GM18951 (cell line): ENCODE data around the gene IL1RAPL1.

Experiments
- POLR2A ChIP-seq: IDR thresholded peaks from 4 replicates; pipeline ENCODE4 v1.6.1; 2011; ENCODE audit warnings: mild to moderate bottlenecking; ENCODE audit not compliant: insufficient read length, insufficient read depth; ENCODE audit errors: extremely low read depth
- in situ Hi-C: fragments of 300-500 bp; cut with MboI; formaldehyde crosslinking; loops from one replicate; pipeline ENCODE4 v1.12.0; 2022; ENCODE audit warnings: low sequenced_read_pairs, mixed read lengths, inconsistent platforms; ENCODE audit not compliant: unreplicated experiment

Gene IL1RAPL1

DNA sequence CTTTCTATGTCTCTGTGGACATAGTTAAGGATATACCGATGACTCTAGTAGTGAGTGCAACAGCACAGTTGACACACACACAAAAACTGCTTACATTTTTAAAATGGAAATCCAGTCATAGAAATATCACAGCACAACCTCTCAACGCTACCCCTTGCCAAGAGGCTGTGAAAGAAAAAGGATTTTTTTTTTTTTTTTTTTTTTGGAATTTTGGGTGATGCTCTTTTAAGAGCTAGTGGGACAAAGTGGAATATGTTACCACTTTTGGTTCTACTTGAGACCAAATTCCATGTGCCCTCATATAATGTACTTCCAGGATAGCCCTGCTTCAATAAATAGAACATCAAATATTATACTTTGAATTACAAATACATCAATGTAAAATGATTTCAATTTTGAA, 1247.1 kb downstream of the IL1RAPL1 start:
- in situ Hi-C loops, result no loop called here
- no peak for TF ChIP-seq POLR2A

DNA sequence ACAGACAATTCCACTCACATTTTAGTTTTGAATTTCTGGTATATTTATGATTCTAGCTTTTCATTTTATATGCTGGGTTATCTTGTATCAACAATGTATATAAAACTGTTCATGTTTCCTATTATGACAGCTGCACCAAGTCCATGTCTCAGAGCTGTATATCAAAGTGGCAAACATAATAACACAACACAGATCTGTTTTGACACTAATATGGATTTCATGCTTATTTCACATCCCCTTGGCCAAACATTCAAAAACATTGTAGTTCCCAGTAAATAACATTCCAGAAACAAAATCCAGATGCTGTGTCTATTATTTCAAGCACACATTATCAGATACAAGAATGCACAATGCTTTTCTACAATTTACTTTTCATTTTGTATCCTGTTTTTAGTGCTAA, 1247.5 kb downstream of the IL1RAPL1 start:
- TF ChIP-seq POLR2A, result no peak
- in situ Hi-C loops, result no loop called here

DNA sequence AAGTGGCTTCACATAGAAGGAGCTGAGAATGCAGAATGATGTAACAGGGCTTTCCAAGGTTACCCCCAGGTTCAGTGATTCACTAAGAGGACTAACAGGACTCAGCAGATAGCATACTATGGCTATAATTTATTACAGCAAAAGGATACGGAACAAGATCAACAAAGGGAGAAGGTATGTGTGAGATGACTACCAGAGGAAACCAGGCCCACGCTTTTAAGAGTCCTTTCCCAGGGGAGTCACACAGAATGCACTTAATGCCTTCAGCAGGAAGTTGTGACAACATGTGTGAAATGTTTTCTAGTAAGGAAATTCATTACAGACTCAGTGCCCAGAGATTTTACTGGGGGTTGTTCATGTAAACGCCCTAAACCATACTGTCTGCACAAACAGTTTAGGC, 1254.5 kb downstream of the IL1RAPL1 start:
- in situ Hi-C loops, result no loop called here
- TF ChIP-seq POLR2A, result no peak

DNA sequence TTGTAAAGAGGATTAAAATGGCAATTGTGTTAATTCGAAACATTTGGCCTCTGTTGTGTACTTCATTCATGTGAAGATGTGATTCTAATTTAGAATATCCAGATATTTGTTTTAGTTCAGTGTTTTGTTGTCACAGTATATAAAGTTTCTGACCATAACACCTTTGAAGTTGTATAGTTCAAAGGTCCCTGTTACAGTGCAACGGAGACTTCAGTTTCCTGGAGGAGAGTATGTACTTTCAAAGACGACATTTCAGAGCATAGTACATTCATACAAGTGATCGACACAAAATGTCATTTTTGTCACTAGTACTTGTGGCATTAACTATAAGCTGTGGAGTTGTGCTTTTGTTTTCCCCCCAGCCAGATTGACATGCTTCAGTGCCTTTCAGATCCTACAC, 1255.3 kb downstream of the IL1RAPL1 start:
- in situ Hi-C loops, result no loop called here

DNA sequence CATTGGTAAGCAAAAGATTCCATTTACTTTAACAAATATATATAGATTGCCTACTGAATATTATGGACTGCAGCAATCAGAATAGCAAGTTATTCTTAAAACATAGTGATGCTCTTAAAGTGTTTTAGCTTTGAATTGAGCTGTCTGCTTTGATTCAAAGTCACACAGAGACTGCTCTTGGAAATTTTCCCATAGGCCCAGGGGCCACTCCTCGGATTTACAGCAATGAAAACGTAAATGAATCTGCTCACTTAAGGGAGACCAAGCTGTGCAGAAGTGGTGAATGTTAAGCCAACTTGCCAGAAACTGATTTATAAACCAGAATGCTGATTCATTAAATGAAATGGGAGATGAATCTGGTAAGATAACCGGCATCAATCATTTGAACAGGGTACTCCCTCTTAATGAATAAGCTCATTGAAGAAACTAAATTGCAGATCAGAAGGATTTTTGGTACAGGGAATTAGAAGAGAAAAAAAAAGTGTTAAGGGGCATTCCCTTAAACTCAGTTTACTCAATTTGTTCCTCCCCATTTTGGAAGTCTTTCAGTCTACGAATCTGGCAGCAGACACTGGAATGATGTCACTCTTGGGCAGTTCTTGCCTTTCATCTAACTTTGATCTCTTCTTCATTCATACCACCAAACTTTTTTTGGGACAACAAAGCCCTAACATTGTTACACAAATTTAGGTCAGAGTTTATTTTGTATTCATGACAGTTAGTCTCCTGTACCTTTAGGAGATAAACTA, 1264.8 kb downstream of the IL1RAPL1 start:
- in situ Hi-C loops, result no loop called here
- no peak for TF ChIP-seq POLR2A

More for the DNA sequence above, 1255.3 kb downstream of the IL1RAPL1 start:
- TF ChIP-seq POLR2A, result no peak

DNA sequence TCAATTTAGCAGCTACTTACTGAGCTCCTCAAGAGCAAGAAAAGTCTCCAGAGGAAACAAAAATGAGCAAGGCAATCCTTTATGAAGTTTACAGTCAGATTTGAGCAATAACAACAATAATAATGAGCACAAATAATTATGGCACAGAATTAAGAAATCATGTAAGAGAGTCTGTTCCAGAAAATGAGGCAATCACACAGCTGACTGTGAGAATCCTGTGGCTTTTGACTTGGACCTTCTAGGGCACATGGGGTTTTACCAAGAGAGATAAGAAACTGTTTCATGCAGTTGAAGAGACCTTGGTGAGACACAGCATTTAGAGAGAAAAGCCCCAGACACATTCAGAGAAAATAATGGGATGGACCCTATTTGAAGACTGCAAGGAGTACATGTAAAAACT, 1265.5 kb downstream of the IL1RAPL1 start:
- no peak for TF ChIP-seq POLR2A
- in situ Hi-C loops, result no loop called here

DNA sequence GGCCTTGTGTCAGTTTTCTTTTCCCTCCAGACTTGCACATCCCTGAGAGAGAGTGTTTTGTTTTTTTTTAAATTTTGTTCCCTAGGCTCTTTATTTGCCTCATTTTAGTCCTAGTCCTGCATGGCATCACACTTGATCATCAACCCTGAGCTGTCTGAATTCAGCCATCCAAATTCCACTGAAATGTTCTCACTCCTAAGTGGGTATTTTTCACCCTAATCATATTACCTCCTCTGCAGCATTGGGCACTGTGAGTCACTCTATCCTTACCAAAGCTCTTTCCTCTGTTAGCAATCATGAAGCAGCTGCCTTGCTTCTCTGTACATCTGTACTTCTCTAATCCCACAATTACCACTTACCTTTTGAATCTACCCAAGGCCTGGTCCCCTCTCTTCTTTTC, 1271.5 kb downstream of the IL1RAPL1 start:
- TF ChIP-seq POLR2A, result no peak
- in situ Hi-C loops, result no loop called here

DNA sequence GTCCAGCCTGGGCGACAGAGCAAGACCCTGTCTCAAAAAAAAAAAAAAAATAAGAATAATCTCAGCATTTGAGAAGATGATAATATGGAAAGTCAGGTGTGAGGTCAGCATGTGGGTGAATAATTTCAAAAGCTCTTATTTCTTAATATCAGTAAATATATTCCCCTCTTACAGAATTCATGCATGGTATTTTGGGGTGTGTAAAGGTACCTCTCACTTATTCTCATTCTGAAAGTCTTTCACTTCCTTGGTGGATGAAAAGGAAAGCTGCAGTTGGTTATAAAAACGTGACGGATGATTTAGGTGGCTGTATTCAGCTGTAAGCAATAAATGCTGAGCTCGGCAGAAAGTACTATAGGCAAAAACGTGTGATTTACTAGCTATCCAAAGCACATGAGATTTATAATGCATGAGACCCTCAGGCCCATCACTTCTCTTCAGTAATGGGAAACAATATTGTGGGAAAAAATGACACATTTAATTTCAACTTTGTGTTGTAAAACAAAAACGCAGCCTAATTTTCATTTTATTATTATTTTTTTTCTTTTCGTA, 1275.0 kb downstream of the IL1RAPL1 start:
- in situ Hi-C loops, result no loop called here
- TF ChIP-seq POLR2A, result no peak

DNA sequence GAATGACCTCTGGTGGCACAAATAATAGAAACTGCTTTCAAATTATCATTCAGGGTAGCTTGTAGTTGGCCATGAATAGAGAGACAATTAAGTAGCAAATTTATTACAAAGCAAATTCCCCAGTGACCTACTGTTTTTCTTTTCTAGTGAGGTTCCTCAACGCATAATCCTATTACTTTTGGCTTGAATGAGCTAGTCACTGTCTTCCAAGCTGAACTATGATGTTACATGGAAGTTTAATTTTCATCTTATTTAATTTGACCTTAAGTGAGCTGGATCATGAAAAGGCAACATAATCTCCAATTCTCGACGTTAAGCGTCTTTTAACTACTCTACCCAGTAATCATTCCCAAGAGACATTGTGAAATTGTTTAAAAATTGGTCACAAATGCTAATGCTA, 1280.7 kb downstream of the IL1RAPL1 start:
- TF ChIP-seq POLR2A, result no peak
- in situ Hi-C loops, result no loop called here

DNA sequence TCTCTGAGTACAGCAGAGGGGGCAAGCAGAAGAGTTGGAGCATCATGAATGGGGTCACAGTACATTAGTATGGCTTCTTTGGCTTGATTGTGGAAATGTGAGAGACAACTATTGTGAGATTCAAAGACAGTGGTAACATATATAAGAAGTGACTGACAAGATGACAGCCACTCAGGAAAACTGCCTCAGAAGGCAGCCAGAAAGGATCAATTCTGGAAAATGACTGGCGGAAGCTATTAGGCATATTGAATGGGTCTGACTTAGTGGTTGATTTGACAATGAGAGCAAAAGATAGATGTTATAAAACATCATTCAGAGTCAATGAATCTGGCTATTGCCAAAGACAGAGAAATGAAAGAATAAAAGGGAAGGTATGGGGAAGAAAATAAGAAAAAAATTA, 1282.6 kb downstream of the IL1RAPL1 start:
- no peak for TF ChIP-seq POLR2A
- in situ Hi-C loops, result no loop called here

DNA sequence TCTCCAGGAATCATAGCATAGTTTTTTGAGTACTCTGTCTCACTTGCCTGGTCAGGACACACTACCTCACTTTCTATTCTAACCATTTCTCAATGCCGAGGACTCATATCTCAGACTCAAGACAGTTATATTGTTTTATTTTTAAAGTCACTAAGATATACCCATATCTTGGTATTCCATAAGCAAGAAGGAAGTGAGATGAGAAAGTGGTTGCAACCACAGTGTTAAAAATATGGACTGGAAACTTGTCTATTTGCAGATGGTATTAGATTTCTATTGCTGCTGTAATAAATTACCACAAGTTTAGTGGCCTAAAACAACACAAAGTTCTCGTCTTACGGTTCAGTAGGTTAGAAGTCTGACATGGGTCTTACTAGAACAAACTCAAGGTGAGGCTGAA, 1283.4 kb downstream of the IL1RAPL1 start:
- no peak for TF ChIP-seq POLR2A
- in situ Hi-C loops, result no loop called here

DNA sequence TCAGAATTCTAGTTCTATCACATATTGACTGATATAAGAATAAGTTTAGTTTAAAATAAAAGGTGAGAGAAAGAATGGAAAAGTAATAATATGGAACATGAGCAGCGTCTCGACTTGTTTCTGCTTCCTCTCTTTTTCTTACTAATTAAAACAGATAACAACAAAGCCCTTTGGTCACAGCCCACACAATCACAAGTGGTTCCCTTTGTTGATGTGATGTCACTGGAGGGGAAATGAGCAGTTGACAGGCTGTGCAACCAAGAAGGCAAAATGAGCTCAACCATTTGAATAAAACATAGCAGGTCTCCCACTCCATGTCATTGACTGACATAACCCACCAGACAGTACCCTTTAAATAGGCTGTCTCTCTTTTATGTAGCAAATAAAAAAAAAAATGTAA, 1285.6 kb downstream of the IL1RAPL1 start:
- in situ Hi-C loops, result no loop called here
- no peak for TF ChIP-seq POLR2A

DNA sequence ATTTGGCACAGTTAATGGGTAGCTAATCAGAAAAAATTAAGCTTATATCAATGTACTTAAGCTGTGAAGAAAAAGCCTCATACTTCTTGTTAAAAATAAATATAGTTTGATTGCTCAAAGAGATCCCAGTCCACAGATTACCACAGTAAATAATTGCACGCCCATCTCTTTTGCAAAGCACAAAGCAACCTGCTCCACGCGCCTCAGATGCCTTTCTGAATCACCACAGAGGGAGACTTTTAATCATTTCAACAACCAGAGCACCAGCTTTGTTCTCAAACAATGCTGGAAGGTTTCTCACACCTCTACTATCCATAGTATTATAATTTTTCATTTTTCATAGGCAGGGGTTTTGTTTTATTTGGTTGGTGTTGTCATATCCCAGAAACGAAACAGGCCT, 1289.5 kb downstream of the IL1RAPL1 start:
- no peak for TF ChIP-seq POLR2A
- in situ Hi-C loops, result no loop called here

DNA sequence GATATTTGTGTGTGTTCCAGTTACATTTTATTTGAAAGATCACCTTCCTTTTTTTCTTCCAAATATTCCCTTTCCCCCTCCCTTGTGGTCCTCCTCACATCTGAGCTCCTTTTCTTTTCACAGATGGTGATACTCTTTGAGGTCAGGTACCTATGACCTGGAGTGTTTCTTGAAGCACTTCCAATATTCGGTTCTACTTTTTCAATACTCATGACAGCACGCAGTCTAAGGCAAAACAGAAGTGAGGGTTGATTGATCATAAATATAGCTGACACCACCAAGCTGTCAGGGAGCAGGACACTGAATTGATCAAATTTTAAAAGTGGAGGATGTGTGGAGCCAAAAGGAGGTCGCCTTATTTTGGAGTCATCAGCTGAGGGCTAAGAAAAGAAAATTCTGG, 1293.7 kb downstream of the IL1RAPL1 start:
- in situ Hi-C loops, result no loop called here
- TF ChIP-seq POLR2A, result no peak
